HL-60 (cell line): ENCODE data around the gene PHLDA2.

Experiments
- DNase-seq, 2 experiments: peaks; one replicate each; pipeline ENCODE4 v3.0.0-alpha.2; 2010 to 2020; ENCODE audit warnings: low read depth in 1 of 2, low spot score in 1 of 2
- H3K27ac ChIP-seq: fragments of 250-450 bp; sonication (Bioruptor Pico); replicated peaks from 2 replicates; pipeline ENCODE4 v1.5.1; 2020; ENCODE audit warnings: mild to moderate bottlenecking, moderate library complexity
- H3K27me3 ChIP-seq: fragments of 250-450 bp; sonication (Bioruptor Pico); 2 replicates; pipeline ENCODE4 v1.5.1; 2021; ENCODE audit warnings: mild to moderate bottlenecking, moderate library complexity; ENCODE audit not compliant: insufficient read depth, poor library complexity, severe bottlenecking
- H3K4me3 ChIP-seq: replicated peaks from 2 replicates; pipeline ENCODE4 v1.5.1; 2011; ENCODE audit warnings: mild to moderate bottlenecking, control low read depth, low read length; ENCODE audit not compliant: insufficient read depth
- GABPA ChIP-seq: IDR thresholded peaks from 2 replicates; pipeline ENCODE4 v1.6.1; 2012; ENCODE audit warnings: low read depth
- POLR2AphosphoS5 ChIP-seq: IDR thresholded peaks from 2 replicates; pipeline ENCODE4 v1.6.1; 2012; ENCODE audit warnings: low read depth
- SPI1 ChIP-seq: IDR thresholded peaks from 2 replicates; pipeline ENCODE4 v1.6.1; 2012; ENCODE audit warnings: low read depth, mild to moderate bottlenecking, borderline replicate concordance
- TF ChIP-seq, protein P1 (sequence below): IDR thresholded peaks from one replicate; pipeline ENCODE4 v1.5.1; 2011; ENCODE audit warnings: low read length, control low read depth, inconsistent platforms; ENCODE audit not compliant: insufficient read depth
- TF ChIP-seq, protein P2 (sequence below): IDR thresholded peaks from 2 replicates; pipeline ENCODE4 v1.6.1; 2012; ENCODE audit warnings: low read depth; ENCODE audit not compliant: insufficient replicate concordance

PHLDA2 gene

DNA sequence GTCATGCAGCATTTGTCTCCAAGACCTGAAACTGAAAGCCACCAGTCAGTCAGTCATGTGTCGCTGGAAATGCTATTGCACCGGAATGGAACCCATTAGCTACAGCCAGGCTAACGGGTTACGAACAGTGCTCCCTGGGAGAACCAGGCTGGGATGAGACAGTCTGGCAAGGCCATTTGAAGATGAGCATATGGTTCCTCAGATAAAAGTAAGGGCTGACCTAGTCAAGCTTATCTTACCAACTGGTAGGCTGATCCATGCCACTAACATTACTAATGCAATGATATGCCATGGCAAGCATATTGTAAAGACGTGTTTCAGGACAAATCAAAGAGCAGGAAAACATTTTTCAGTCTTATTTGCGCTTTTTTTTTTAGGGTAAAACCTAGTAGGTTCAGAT, 34.5 kb upstream of the PHLDA2 start:
- H3K4me3 ChIP-seq = no peak overlapping the region
- H3K27ac ChIP-seq = no peak overlapping the region
- H3K27me3 ChIP-seq = no peaks in the 10 kb centered on the region
- no peak for DNase-seq
- no peak for TF ChIP-seq GABPA
- TF ChIP-seq, protein P1, sequence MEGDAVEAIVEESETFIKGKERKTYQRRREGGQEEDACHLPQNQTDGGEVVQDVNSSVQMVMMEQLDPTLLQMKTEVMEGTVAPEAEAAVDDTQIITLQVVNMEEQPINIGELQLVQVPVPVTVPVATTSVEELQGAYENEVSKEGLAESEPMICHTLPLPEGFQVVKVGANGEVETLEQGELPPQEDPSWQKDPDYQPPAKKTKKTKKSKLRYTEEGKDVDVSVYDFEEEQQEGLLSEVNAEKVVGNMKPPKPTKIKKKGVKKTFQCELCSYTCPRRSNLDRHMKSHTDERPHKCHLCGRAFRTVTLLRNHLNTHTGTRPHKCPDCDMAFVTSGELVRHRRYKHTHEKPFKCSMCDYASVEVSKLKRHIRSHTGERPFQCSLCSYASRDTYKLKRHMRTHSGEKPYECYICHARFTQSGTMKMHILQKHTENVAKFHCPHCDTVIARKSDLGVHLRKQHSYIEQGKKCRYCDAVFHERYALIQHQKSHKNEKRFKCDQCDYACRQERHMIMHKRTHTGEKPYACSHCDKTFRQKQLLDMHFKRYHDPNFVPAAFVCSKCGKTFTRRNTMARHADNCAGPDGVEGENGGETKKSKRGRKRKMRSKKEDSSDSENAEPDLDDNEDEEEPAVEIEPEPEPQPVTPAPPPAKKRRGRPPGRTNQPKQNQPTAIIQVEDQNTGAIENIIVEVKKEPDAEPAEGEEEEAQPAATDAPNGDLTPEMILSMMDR = no peak
- TF ChIP-seq, protein P2, sequence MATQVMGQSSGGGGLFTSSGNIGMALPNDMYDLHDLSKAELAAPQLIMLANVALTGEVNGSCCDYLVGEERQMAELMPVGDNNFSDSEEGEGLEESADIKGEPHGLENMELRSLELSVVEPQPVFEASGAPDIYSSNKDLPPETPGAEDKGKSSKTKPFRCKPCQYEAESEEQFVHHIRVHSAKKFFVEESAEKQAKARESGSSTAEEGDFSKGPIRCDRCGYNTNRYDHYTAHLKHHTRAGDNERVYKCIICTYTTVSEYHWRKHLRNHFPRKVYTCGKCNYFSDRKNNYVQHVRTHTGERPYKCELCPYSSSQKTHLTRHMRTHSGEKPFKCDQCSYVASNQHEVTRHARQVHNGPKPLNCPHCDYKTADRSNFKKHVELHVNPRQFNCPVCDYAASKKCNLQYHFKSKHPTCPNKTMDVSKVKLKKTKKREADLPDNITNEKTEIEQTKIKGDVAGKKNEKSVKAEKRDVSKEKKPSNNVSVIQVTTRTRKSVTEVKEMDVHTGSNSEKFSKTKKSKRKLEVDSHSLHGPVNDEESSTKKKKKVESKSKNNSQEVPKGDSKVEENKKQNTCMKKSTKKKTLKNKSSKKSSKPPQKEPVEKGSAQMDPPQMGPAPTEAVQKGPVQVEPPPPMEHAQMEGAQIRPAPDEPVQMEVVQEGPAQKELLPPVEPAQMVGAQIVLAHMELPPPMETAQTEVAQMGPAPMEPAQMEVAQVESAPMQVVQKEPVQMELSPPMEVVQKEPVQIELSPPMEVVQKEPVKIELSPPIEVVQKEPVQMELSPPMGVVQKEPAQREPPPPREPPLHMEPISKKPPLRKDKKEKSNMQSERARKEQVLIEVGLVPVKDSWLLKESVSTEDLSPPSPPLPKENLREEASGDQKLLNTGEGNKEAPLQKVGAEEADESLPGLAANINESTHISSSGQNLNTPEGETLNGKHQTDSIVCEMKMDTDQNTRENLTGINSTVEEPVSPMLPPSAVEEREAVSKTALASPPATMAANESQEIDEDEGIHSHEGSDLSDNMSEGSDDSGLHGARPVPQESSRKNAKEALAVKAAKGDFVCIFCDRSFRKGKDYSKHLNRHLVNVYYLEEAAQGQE = no peak
- TF ChIP-seq POLR2AphosphoS5 = no peak
- TF ChIP-seq SPI1 = no peak

DNA sequence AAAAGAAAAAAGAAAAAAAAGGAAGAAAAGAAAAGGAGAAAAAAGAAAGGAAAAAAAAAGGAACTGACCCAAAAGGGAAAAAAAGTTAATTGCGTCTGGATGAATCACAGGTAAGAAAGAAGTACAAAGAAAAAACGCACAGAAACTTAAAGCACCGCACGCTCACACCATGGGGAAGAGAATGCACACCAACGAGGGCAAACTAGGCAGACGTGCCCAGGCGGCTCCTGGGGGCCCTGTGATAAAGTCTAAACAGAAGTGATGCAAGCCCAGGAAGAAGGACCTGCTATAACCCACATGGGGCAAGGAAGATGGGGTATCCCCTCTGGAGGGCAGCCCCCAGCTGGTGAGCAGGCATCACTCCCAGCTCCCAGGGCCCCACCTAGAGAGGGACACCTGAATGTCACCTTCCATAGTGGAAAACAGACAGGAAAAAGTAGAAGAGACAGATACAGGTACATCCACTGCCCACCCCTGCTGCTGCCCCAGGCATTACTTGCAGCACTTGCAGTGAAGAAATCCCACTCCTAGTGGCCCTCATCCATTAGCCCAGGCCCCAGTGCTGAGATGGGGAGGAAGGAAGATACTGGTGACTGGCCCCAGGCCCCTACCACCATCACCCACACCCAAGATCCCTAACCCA, 34.0 kb upstream of the PHLDA2 start:
- Histone ChIP-seq H3K4me3 (no peak overlapping the region), H3K27ac (no peak overlapping the region), H3K27me3 (no peaks in the 10 kb centered on the region)
- no peak for DNase-seq
- TF ChIP-seq, protein P2 = no peak
- TF ChIP-seq GABPA (no peak), SPI1 (no peak), POLR2AphosphoS5 (no peak)
- TF ChIP-seq, protein P1 = no peak

DNA sequence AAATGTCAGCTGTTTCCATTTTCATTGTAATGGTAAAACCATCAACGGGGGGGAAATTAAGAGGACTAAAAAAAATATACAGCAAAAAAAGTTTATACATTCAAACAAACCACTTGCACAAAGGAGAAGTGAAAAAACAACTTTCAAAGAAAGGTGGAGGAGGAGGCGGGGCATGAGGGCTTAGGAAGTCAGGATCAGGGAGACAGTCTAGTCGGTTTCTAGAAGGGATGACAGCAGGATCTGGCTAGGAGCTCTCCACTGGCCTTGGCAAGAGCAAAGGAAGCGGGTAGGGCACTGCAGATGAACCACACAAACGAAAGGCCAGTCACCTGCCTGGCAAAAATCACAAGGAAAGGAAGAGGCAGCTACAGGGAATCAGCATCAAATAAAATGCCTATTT, 31.9 kb upstream of the PHLDA2 start:
- H3K27me3 ChIP-seq = no peaks in the 10 kb centered on the region
- H3K27ac ChIP-seq = no peak overlapping the region
- H3K4me3 ChIP-seq = no peak overlapping the region
- TF ChIP-seq, protein P2 = no peak
- TF ChIP-seq GABPA (no peak), SPI1 (no peak), POLR2AphosphoS5 (no peak)
- TF ChIP-seq, protein P1 = no peak
- no peak for DNase-seq
